Measurements from ENCODE around the gene TMEM14A.

The TMEM14A gene

DNA sequence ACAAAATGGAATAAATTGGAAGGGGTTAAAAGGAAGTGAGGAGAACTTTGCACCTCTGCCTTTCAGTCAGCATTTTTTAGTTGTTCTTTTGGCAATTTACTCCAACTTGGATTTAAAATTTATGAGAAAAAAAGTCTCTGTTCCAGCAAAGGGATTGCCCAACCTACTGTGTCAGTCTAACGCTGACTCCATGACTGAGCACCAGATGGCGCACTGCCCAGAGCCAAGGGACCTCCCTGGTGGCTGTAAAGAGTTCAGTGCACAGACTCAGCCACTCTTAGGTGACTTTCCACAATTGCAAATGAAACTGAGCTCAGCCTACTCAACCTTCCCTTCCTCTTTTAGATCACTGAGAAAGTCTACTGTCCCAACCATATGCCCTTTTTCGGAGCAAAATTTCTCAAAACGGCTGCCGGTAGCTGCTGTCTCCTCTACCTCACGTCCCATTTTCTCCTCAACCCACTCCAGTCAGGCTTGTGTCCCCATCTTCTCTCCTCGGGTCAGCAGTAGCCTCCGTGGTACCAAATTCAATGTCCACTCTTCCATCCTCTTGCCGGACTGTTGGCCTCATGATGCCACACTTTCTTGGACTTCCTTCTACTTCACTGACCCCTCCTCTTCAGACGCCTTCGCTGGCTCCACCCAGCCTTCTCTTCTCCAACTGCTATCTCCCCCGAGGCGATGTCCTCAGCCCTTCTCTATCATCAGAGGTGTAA is 53.7 kb downstream of the TMEM14A start:
- H3K4me3 ChIP-seq (replicated peaks; ENCODE audit: low read depth, low read length), result no peak overlapping the region
- TF ChIP-seq, protein P1, sequence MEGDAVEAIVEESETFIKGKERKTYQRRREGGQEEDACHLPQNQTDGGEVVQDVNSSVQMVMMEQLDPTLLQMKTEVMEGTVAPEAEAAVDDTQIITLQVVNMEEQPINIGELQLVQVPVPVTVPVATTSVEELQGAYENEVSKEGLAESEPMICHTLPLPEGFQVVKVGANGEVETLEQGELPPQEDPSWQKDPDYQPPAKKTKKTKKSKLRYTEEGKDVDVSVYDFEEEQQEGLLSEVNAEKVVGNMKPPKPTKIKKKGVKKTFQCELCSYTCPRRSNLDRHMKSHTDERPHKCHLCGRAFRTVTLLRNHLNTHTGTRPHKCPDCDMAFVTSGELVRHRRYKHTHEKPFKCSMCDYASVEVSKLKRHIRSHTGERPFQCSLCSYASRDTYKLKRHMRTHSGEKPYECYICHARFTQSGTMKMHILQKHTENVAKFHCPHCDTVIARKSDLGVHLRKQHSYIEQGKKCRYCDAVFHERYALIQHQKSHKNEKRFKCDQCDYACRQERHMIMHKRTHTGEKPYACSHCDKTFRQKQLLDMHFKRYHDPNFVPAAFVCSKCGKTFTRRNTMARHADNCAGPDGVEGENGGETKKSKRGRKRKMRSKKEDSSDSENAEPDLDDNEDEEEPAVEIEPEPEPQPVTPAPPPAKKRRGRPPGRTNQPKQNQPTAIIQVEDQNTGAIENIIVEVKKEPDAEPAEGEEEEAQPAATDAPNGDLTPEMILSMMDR (IDR thresholded peaks at IDR 0.05; ENCODE audit: low read length, missing control alignments), result peak; percentile 70
- DNase-seq (ENCODE audit: low read depth), result peak; percentile 73

- no peak overlapping the region for H3K4me3 ChIP-seq (replicated peaks; ENCODE audit: low read depth, low read length)
- peak; percentile 10 for DNase-seq (ENCODE audit: low read depth)
- TF ChIP-seq, protein P1 (IDR thresholded peaks at IDR 0.05; ENCODE audit: low read length, missing control alignments), result no peak
Measured at GRCh38 chr6:52725143-52725534, 54.2 kb downstream of the TMEM14A start.

GRCh38 chr6:52725535-52726192 is 54.8 kb downstream of the TMEM14A start:
- DNase-seq (ENCODE audit: low read depth), result peak; percentile 7
- TF ChIP-seq, protein P1 (IDR thresholded peaks at IDR 0.05; ENCODE audit: low read length, missing control alignments), result no peak
- no peak overlapping the region for H3K4me3 ChIP-seq (replicated peaks; ENCODE audit: low read depth, low read length)

GRCh38 chr6:52726193-52726542 is 55.3 kb downstream of the TMEM14A start:
- H3K4me3 ChIP-seq (replicated peaks; ENCODE audit: low read depth, low read length), result no peak overlapping the region
- TF ChIP-seq, protein P1 (IDR thresholded peaks at IDR 0.05; ENCODE audit: low read length, missing control alignments), result no peak
- no peak for DNase-seq (ENCODE audit: low read depth)

GRCh38 chr6:52726741-52727535 is 56.0 kb downstream of the TMEM14A start:
- TF ChIP-seq, protein P1 (IDR thresholded peaks at IDR 0.05; ENCODE audit: low read length, missing control alignments), result no peak
- DNase-seq (ENCODE audit: low read depth), result no peak
- no peak overlapping the region for H3K4me3 ChIP-seq (replicated peaks; ENCODE audit: low read depth, low read length)

DNA sequence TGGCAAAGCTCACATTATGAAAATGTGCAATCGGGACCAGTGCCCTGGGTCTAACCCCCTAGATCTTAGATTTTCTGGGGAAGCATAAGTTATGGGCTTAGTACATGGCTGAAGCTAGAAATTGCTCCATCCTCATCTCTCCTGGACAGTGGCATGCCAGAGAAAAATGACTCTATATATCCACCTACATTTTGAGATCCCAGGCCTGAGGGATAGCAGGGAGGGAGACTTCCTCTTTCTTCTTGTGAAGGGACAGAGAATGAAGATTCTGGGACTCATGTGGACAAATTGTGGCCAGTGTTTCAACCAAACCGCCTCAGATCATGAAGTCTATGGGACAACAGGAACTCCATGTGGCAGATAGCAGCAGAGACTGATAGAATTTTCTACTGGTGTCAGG is 57.0 kb downstream of the TMEM14A start:
- TF ChIP-seq, protein P1 (IDR thresholded peaks at IDR 0.05; ENCODE audit: low read length, missing control alignments), result no peak
- H3K4me3 ChIP-seq (replicated peaks; ENCODE audit: low read depth, low read length), result no peak overlapping the region
- no peak for DNase-seq (ENCODE audit: low read depth)

Data from fibroblast of pulmonary artery (primary cell).